PC-9 (cell line): ENCODE results near the gene TAGLN2. TPM values are rescaled to one million over a fixed set of nuclear protein-coding genes. Genes with fewer than 3 reads are reported as not detected.

ENCODE experiments used
- BruUV-seq: library from RNA; stranded (reverse); fragments of 400-500 nt; replicated peaks from 2 replicates; lab custom pipeline; 2021; lab: Mats Ljungman, UMichigan
- CTCF ChIA-PET: fragments of 300-600 bp; sonication (Branson Sonifier 250); formaldehyde crosslinking; loops from one replicate; lab custom pipeline; 2022; ENCODE audit warnings: antibody characterized with exemption; lab: Charles Lee
- POLR2A ChIA-PET: fragments of 300-600 bp; sonication (Branson Sonifier 250); formaldehyde crosslinking; loops from one replicate; lab custom pipeline; 2022; ENCODE audit warnings: antibody characterized with exemption; ENCODE audit not compliant: unreplicated experiment; lab: Charles Lee
- DNase-seq, 2 experiments: peaks; one replicate each; pipeline versions ENCODE4 v3.0.0 to v3.0.0-alpha.2; 2015 to 2022; ENCODE audit warnings: mixed read lengths in 1 of 2
- H2AFZ ChIP-seq: fragments of 200-600 bp; sonication (generic); 2 replicates; pipeline ENCODE4 v1.8.1; 2017; ENCODE audit warnings: antibody characterized with exemption
- H3F3A ChIP-seq: fragments of 200-600 bp; sonication (generic); 2 replicates; pipeline ENCODE4 v1.8.1; 2017; ENCODE audit warnings: antibody characterized with exemption, mild to moderate bottlenecking, low read depth; ENCODE audit not compliant: insufficient read depth
- H3K27ac ChIP-seq: fragments of 200-600 bp; sonication (generic); 2 replicates; pipeline ENCODE4 v1.6.1; 2016; ENCODE audit warnings: mixed run types
- H3K27me3 ChIP-seq: fragments of 200-600 bp; sonication (generic); 2 replicates; pipeline ENCODE4 v1.6.1; 2016; ENCODE audit warnings: low read depth, mixed run types; ENCODE audit not compliant: insufficient read depth
- H3K36me3 ChIP-seq: fragments of 200-600 bp; sonication (generic); 2 replicates; pipeline ENCODE4 v1.6.1; 2016; ENCODE audit warnings: low read depth, mixed run types
- H3K4me1 ChIP-seq: fragments of 200-600 bp; sonication (generic); replicated peaks from 2 replicates; pipeline ENCODE4 v1.6.1; 2016; ENCODE audit warnings: mixed run types; ENCODE audit not compliant: insufficient read depth
- H3K4me2 ChIP-seq: fragments of 200-600 bp; sonication (generic); 2 replicates; pipeline ENCODE4 v1.6.1; 2017; ENCODE audit warnings: mixed run types
- H3K4me3 ChIP-seq: fragments of 200-600 bp; sonication (generic); 2 replicates; pipeline ENCODE4 v1.6.1; 2016; ENCODE audit warnings: mixed run types
- H3K79me2 ChIP-seq: fragments of 200-600 bp; sonication (generic); 2 replicates; pipeline ENCODE4 v1.6.1; 2017; ENCODE audit warnings: low read depth, mixed run types
- H3K9me2 ChIP-seq: fragments of 200-600 bp; sonication (generic); 2 replicates; pipeline ENCODE4 v1.8.1; 2017; ENCODE audit warnings: mild to moderate bottlenecking; ENCODE audit not compliant: insufficient read depth
- H3K9me3 ChIP-seq: fragments of 200-600 bp; sonication (generic); 2 replicates; pipeline ENCODE4 v1.8.1; 2016; ENCODE audit warnings: low read depth; ENCODE audit not compliant: insufficient read depth
- H4K20me1 ChIP-seq: fragments of 200-600 bp; sonication (generic); 2 replicates; pipeline ENCODE4 v1.8.1; 2017; ENCODE audit not compliant: insufficient read depth
- CTCF ChIP-seq: fragments of 200-600 bp; sonication (generic); conservative IDR thresholded peaks from 2 replicates; pipeline ENCODE4 v1.6.1; 2017; ENCODE audit warnings: mixed run types, antibody characterized with exemption, mild to moderate bottlenecking, moderate library complexity
- EZH2 ChIP-seq: fragments of 200-600 bp; sonication (generic); IDR thresholded peaks from 2 replicates; pipeline ENCODE4 v1.8.0; 2017; ENCODE audit warnings: antibody characterized with exemption, low read depth
- intact Hi-C: fragments of 100-400 bp; cut with micrococcal nuclease; formaldehyde crosslinking; loops from one replicate; pipeline ENCODE4 v1.10.0; 2022; ENCODE audit not compliant: unreplicated experiment
- total RNA-seq: library from RNA; stranded (reverse); gene quantifications from 2 replicates; pipeline ENCODE4 v1.2.3, GENCODE V29; 2021

The TAGLN2 gene
- total RNA-seq, 1 experiment from 2014 or later = 473 TPM

GRCh38 chr1:159920651-159921050 lies 4.7 kb downstream of the TAGLN2 start:
- intact Hi-C loops = no loop called here
- Histone ChIP-seq H3K4me1 (peaks cover 81% of the 10 kb centered on the region), H3K4me2 (peak overlapping the region; percentile 88; the same call in 1 of the 2 replicates), H3K9me3 (no peaks in the 10 kb centered on the region), H3K36me3 (peaks cover 28% of the 10 kb centered on the region), H3K9me2 (no peaks in the 10 kb centered on the region), H3K79me2 (peaks cover 66% of the 10 kb centered on the region), H3F3A (peaks cover 60% of the 10 kb centered on the region), H3K27ac (no peak overlapping the region), H4K20me1 (peaks cover 25% of the 10 kb centered on the region), H2AFZ (no peak overlapping the region), H3K4me3 (no peak overlapping the region), H3K27me3 (no peaks in the 10 kb centered on the region)
- CTCF ChIA-PET = no interaction called here
- TF ChIP-seq CTCF = no peak
- no peak for TF ChIP-seq EZH2
- no peak for DNase-seq
- no TSS peak for BruUV-seq
- POLR2A ChIA-PET = no interaction called here

- peaks cover 62% of the 10 kb centered on the region for H3F3A ChIP-seq
- peaks cover 85% of the 10 kb centered on the region for H3K4me1 ChIP-seq
- no peaks in the 10 kb centered on the region for H3K9me2 ChIP-seq
- H3K4me2 ChIP-seq = no peak overlapping the region
- no peak overlapping the region for H3K27ac ChIP-seq
- no peak overlapping the region for H2AFZ ChIP-seq
- no peak for DNase-seq
- H3K27me3 ChIP-seq = no peaks in the 10 kb centered on the region
- H3K9me3 ChIP-seq = no peaks in the 10 kb centered on the region
- peaks cover 25% of the 10 kb centered on the region for H4K20me1 ChIP-seq
- ChIA-PET POLR2A (interaction anchor here (0.5 kb wide), 1 partner anchor 431 kb away, joined by 6 read pairs; no protein-coding TSS in a partner anchor), CTCF (no interaction called here)
- TF ChIP-seq EZH2 = no peak
- no peak for TF ChIP-seq CTCF
- intact Hi-C loops = no loop called here
- peaks cover 65% of the 10 kb centered on the region for H3K79me2 ChIP-seq
- BruUV-seq = no TSS peak
- no peak overlapping the region for H3K4me3 ChIP-seq
- peaks cover 28% of the 10 kb centered on the region for H3K36me3 ChIP-seq
These were observed 5.1 kb downstream of the TAGLN2 start for GRCh38 chr1:159920202-159920601.

- Histone ChIP-seq H4K20me1 (peaks cover 25% of the 10 kb centered on the region), H3K4me3 (no peak overlapping the region), H3K79me2 (peaks cover 58% of the 10 kb centered on the region), H3F3A (peaks cover 67% of the 10 kb centered on the region), H3K9me2 (no peaks in the 10 kb centered on the region), H3K9me3 (no peaks in the 10 kb centered on the region), H3K36me3 (peaks cover 28% of the 10 kb centered on the region), H3K4me2 (0 out of 2 replicates have a peak overlapping the region, but pooled peaks have one; percentile 47), H3K27ac (peak overlapping the region; percentile 79; the same call in 1 of the 2 replicates), H2AFZ (no peak overlapping the region), H3K4me1 (peaks cover 93% of the 10 kb centered on the region), H3K27me3 (no peaks in the 10 kb centered on the region)
- TF ChIP-seq EZH2 = no peak
- no peak for TF ChIP-seq CTCF
- POLR2A ChIA-PET = interaction anchor here (0.5 kb wide), 1 partner anchor 431 kb away, joined by 6 read pairs; no protein-coding TSS in a partner anchor
- intact Hi-C loops = no loop called here
- no TSS peak for BruUV-seq
- no peak for DNase-seq
- CTCF ChIA-PET = no interaction called here
These were observed 6.0 kb downstream of the TAGLN2 start for GRCh38 chr1:159919236-159919865.
